ENCODE measurements around the gene SIRT1. TPM values are rescaled to one million over a fixed set of nuclear protein-coding genes. Genes with fewer than 3 reads are reported as not detected.

Gene SIRT1
- total and polyA plus RNA-seq, 9 of the 15 experiments (the other 6 are each of a cell fraction or from before 2014, with no cell fraction given): 7.8 to 25.8 (median 19.1) TPM

- peak overlapping the region; percentile 53; the same call in 1 of the 2 replicates for H2AFZ ChIP-seq (ENCODE audit: low read depth, low read length)
- H4K20me1 ChIP-seq (replicated peaks; ENCODE audit: control insufficient read depth, insufficient read depth, low read length): no peaks in the 10 kb centered on the region
- ATAC-seq (peak; percentile 13; the same call in 1 of the 3 replicates), FAIRE-seq (no peak), DNase-seq (ENCODE audit: extremely low read depth in 1 of 4, low spot score in 3 of 4) (no peak)
- no TSS peak for BruUV-seq (replicated peaks)
- no peaks in the 10 kb centered on the region for H3K27me3 ChIP-seq (ENCODE audit: control insufficient read depth in 2 of 2, insufficient read depth in 2 of 2, low read length in 2 of 2)
- WGBS (ENCODE audit: insufficient coverage, low coverage, missing lambda C conversion rate): 80% methylated on average over 7 of the region's 7 CpGs
- no peak overlapping the region for H3K27ac ChIP-seq (ENCODE audit: extremely low read depth, low read depth, low read length)
- intact Hi-C loops (cut with micrococcal nuclease): no loop called here
- no peaks in the 10 kb centered on the region for H3K79me2 ChIP-seq (ENCODE audit: control insufficient read depth, insufficient read depth, low read length)
- H3K4me2 ChIP-seq (ENCODE audit: insufficient read depth, low read length): no peak overlapping the region
- H3K9ac ChIP-seq (ENCODE audit: insufficient read depth in 1 of 2, low read depth in 2 of 2, low read length in 2 of 2): no peak overlapping the region
- in situ Hi-C loops (cut with MboI): loop anchor here (10.0 kb wide), 1 partner anchor 447 kb away; no protein-coding TSS in a partner anchor
- no peak overlapping the region for H3K4me3 ChIP-seq
- H3K36me3 ChIP-seq (ENCODE audit: control insufficient read depth, insufficient read depth, low read length): no peaks in the 10 kb centered on the region
- CTCF ChIA-PET (ENCODE audit: low intra/inter-chr PET ratio): no interaction called here
- POLR2A ChIA-PET: interaction anchor here (1.7 kb wide), 1 partner anchor 10 kb away, joined by 6 read pairs; no protein-coding TSS in a partner anchor
- H3K9me1 ChIP-seq (ENCODE audit: control insufficient read depth, insufficient read depth, low read length): no peaks in the 10 kb centered on the region
- TF ChIP-seq JUND (IDR thresholded peaks at IDR 0.05; ENCODE audit: borderline replicate concordance, low read depth, low read length): no peak
- no peak for TF ChIP-seq JUND (tag; IDR thresholded peaks at IDR 0.05; ENCODE audit: borderline replicate concordance, low read depth, low read length)
- TF ChIP-seq CEBPB (tag; IDR thresholded peaks at IDR 0.05): peak; percentile 72
- no peaks in the 10 kb centered on the region for H3K9me3 ChIP-seq (replicated peaks; ENCODE audit: control insufficient read depth, insufficient read depth, low read depth, low read length)
- peaks cover 0 to 4% of the 10 kb centered on the region in 2 experiments; a peak in 3 of 5 replicates for H3K4me1 ChIP-seq (replicated peaks in 1 of 2; ENCODE audit: control insufficient read depth in 2 of 2, insufficient read depth in 2 of 2, low read length in 2 of 2)
Observed at GRCh38 chr10:67878133-67878532, 6.3 kb upstream of the SIRT1 start.

GRCh38 chr10:67883710-67884312 is 645 bp upstream of the SIRT1 start:
- FAIRE-seq: no peak
- TF ChIP-seq ZFX (CRISPR knock-in tag; IDR thresholded peaks at IDR 0.05): no peak
- no peak for TF ChIP-seq NFATC3 (IDR thresholded peaks at IDR 0.05)
- TF ChIP-seq ZNF253 (CRISPR knock-in tag; conservative IDR thresholded peaks at IDR 0.05): no peak
- TF ChIP-seq SRSF3 (IDR thresholded peaks at IDR 0.05; ENCODE audit: insufficient read depth, low read length): no peak
- TF ChIP-seq, protein P1, sequence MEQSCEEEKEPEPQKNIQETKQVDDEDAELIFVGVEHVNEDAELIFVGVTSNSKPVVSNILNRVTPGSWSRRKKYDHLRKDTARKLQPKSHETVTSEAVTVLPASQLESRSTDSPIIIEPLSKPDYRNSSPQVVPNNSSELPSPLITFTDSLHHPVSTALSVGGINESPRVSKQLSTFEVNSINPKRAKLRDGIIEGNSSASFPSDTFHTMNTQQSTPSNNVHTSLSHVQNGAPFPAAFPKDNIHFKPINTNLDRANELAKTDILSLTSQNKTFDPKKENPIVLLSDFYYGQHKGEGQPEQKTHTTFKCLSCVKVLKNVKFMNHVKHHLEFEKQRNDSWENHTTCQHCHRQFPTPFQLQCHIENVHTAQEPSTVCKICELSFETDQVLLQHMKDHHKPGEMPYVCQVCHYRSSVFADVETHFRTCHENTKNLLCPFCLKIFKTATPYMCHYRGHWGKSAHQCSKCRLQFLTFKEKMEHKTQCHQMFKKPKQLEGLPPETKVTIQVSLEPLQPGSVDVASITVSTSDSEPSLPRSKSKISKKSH (CRISPR knock-in tag; IDR thresholded peaks at IDR 0.05): no peak
- TF ChIP-seq NUFIP1 (IDR thresholded peaks at IDR 0.05; ENCODE audit: partially characterized antibody): no peak
- TF ChIP-seq POLR2G (IDR thresholded peaks at IDR 0.05; ENCODE audit: low read depth, low read length): no peak
- no peak for TF ChIP-seq CBX3 (IDR thresholded peaks at IDR 0.05; ENCODE audit: borderline replicate concordance in 1 of 2, low read length in 2 of 2)
- no peak for TF ChIP-seq SIN3B (IDR thresholded peaks at IDR 0.05; ENCODE audit: low read depth)
- no peak for TF ChIP-seq ATF1 (CRISPR knock-in tag; IDR thresholded peaks at IDR 0.05)
- TF ChIP-seq ATF1 (tag; IDR thresholded peaks at IDR 0.05): no peak
- TF ChIP-seq ZNF165 (CRISPR knock-in tag; IDR thresholded peaks at IDR 0.05; ENCODE audit: borderline replicate concordance): no peak

More at GRCh38 chr10:67883710-67884312, 645 bp upstream of the SIRT1 start:
- Histone ChIP-seq H3K4me3 (peak overlapping the region; percentile 72), H3K4me1 (replicated peaks in 1 of 2; ENCODE audit: control insufficient read depth in 2 of 2, insufficient read depth in 2 of 2, low read length in 2 of 2) (peaks cover 9 to 16% of the 10 kb centered on the region in 2 experiments; a peak in 4 of 5 replicates), H4K20me1 (replicated peaks; ENCODE audit: control insufficient read depth, insufficient read depth, low read length) (no peaks in the 10 kb centered on the region), H3K4me2 (ENCODE audit: insufficient read depth, low read length) (peak overlapping the region; percentile 93), H3K9ac (ENCODE audit: insufficient read depth in 1 of 2, low read depth in 2 of 2, low read length in 2 of 2) (peak overlapping the region; percentile 79 to 91), H3K27me3 (ENCODE audit: control insufficient read depth in 2 of 2, insufficient read depth in 2 of 2, low read length in 2 of 2) (no peaks in the 10 kb centered on the region), H3K36me3 (ENCODE audit: control insufficient read depth, insufficient read depth, low read length) (peaks cover 20% of the 10 kb centered on the region), H3K9me3 (replicated peaks; ENCODE audit: control insufficient read depth, insufficient read depth, low read depth, low read length) (no peaks in the 10 kb centered on the region), H2AFZ (ENCODE audit: low read depth, low read length) (peak overlapping the region; percentile 98), H3K79me2 (ENCODE audit: control insufficient read depth, insufficient read depth, low read length) (peaks cover 40% of the 10 kb centered on the region), H3K9me1 (ENCODE audit: control insufficient read depth, insufficient read depth, low read length) (no peaks in the 10 kb centered on the region), H3K27ac (ENCODE audit: extremely low read depth, low read depth, low read length) (peak overlapping the region; percentile 92)
- DNase-seq (ENCODE audit: extremely low read depth in 1 of 4, low spot score in 3 of 4) (peak in 1 of 4 experiments; percentile 24), ATAC-seq (no peak)
- 15% methylated on average over 13 of the region's 13 CpGs for WGBS (ENCODE audit: insufficient coverage, low coverage, missing lambda C conversion rate)
- POLR2A ChIA-PET: interaction anchor here (0.7 to 2.1 kb wide), 11 partner anchors 8 to 1064 kb away, joined by 3 to 10 read pairs (median 4); partner anchors contain the start of genes HNRNPH3 and PBLD
- intact Hi-C loops (cut with micrococcal nuclease): loop anchor here (10.0 kb wide), 1 partner anchor 191 kb away; the partner anchor contains the start of gene HERC4
- CTCF ChIA-PET (ENCODE audit: low intra/inter-chr PET ratio): no interaction called here
- in situ Hi-C loops (cut with MboI): no loop called here
- BruUV-seq (replicated peaks): TSS peak; percentile 94

All from K562 (cell line).